HepG2 (cell line): ENCODE results near the gene MCAT. TPM values are rescaled to one million over a fixed set of nuclear protein-coding genes. Genes with fewer than 3 reads are reported as not detected.

Source experiments
- ATAC-seq: fragments of 200-7000 bp; cut with Tn5 transposase; 3 replicates; pipeline ENCODE4 v1.9.1; 2020; ENCODE audit warnings: mild to moderate bottlenecking, moderate library complexity
- BruUV-seq: library from RNA; stranded (reverse); fragments of 400-500 nt; replicated peaks from 2 replicates; lab custom pipeline; 2021; lab: Mats Ljungman, UMichigan
- CTCF ChIA-PET: fragments of 300-600 bp; formaldehyde crosslinking; extraction: SDS; loops from one replicate; lab custom pipeline; 2021; ENCODE audit warnings: low total read pairs, inconsistent platforms, low intra/inter-chr PET ratio; lab: Yijun Ruan, JAX
- POLR2A ChIA-PET: fragments of 350-600 bp; sonication (Branson Sonifier 250); formaldehyde crosslinking; loops from one replicate; lab custom pipeline; 2020; ENCODE audit warnings: antibody characterized with exemption, inconsistent platforms; lab: Yijun Ruan, JAX
- DNase-seq: peaks from one replicate; pipeline ENCODE4 v3.0.0-alpha.2; 2015; ENCODE audit warnings: low spot score
- FAIRE-seq: peaks from 3 replicates; lab custom pipeline; 2011; peaks lifted over from hg19 to GRCh38; lab: Jason Lieb, UNC
- H2AFZ ChIP-seq: one replicate; pipeline ENCODE4 v1.6.1; 2011; ENCODE audit warnings: low read length, inconsistent platforms
- H3K27ac ChIP-seq: fragments of 300-600 bp; 3 replicates; pipeline ENCODE4 v1.8.0; 2011; ENCODE audit warnings: mixed run types, mild to moderate bottlenecking, mixed read lengths, low read length, inconsistent platforms; ENCODE audit not compliant: insufficient read depth; ENCODE audit errors: extremely low read length
- H3K27me3 ChIP-seq, 2 experiments: fragments of 200-600 bp in 1 of 2; 2 replicates in 1 of 2; 3 replicates in 1 of 2; pipeline versions ENCODE4 v1.6.0 to v1.8.0; 2011; ENCODE audit warnings: low read length in 2 of 2, mild to moderate bottlenecking in 2 of 2, moderate library complexity in 2 of 2, inconsistent platforms in 1 of 2; ENCODE audit not compliant: insufficient read depth in 2 of 2, control insufficient read depth in 1 of 2
- H3K36me3 ChIP-seq, 2 experiments: fragments of 200-600 bp in 1 of 2; replicated peaks in 1 of 2; 2 replicates in 1 of 2; 3 replicates in 1 of 2; pipeline versions ENCODE4 v1.5.1 to v1.8.0; 2011; ENCODE audit warnings: low read length in 2 of 2, inconsistent platforms in 1 of 2; ENCODE audit not compliant: insufficient read depth in 2 of 2, control insufficient read depth in 1 of 2
- H3K4me1 ChIP-seq: 2 replicates; pipeline ENCODE4 v1.5.1; 2012; ENCODE audit warnings: low read length, inconsistent platforms; ENCODE audit not compliant: insufficient read depth
- H3K4me2 ChIP-seq: 2 replicates; pipeline ENCODE4 v1.6.0; 2011; ENCODE audit warnings: low read depth, low read length, inconsistent platforms
- H3K4me3 ChIP-seq, 3 experiments: fragments of 200-600 bp in 1 of 3; sonication (generic), shearing (Covaris generic) in 1 of 3; replicated peaks in 1 of 3; 2 replicates each; pipeline ENCODE4 v1.5.1; 2011 to 2016; ENCODE audit warnings: low read length in 3 of 3, inconsistent platforms in 2 of 3, low read depth in 2 of 3, mild to moderate bottlenecking in 2 of 3, control low read depth in 1 of 3, mixed read lengths in 1 of 3; ENCODE audit not compliant: insufficient read depth in 1 of 3
- H3K79me2 ChIP-seq: one replicate; pipeline ENCODE4 v1.6.1; 2011; ENCODE audit warnings: low read length, inconsistent platforms; ENCODE audit not compliant: insufficient read depth
- H3K9ac ChIP-seq: 2 replicates; pipeline ENCODE4 v1.6.0; 2011; ENCODE audit warnings: mild to moderate bottlenecking, low read depth, low read length, inconsistent platforms; ENCODE audit not compliant: insufficient read depth
- H3K9me3 ChIP-seq: 2 replicates; pipeline ENCODE4 v1.5.1; 2012; ENCODE audit warnings: mild to moderate bottlenecking, low read length
- H4K20me1 ChIP-seq: 2 replicates; pipeline ENCODE4 v1.6.0; 2011; ENCODE audit warnings: inconsistent platforms, mild to moderate bottlenecking, low read length, moderate library complexity; ENCODE audit not compliant: insufficient read depth
- CBX2 ChIP-seq, 2 experiments: fragments of 200-600 bp in 1 of 2; sonication (generic); formaldehyde crosslinking in 1 of 2; IDR thresholded peaks; 2 replicates each; pipeline versions ENCODE4 v1.7.0 to v1.8.1; 2018 to 2022; ENCODE audit warnings: low read depth in 2 of 2, low read length in 1 of 2, mild to moderate bottlenecking in 1 of 2, missing genetic modification reagents in 1 of 2
- MEF2D ChIP-seq: sonication (generic); formaldehyde crosslinking; IDR thresholded peaks from 2 replicates; pipeline ENCODE4 v1.5.1; 2020; ENCODE audit warnings: mild to moderate bottlenecking, missing genetic modification reagents
- ZNF292 ChIP-seq: sonication (generic); formaldehyde crosslinking; IDR thresholded peaks from 2 replicates; pipeline ENCODE4 v1.8.1; 2022; ENCODE audit warnings: mild to moderate bottlenecking, low read depth, missing genetic modification reagents, borderline replicate concordance
- ZNF44 ChIP-seq: sonication (generic); formaldehyde crosslinking; IDR thresholded peaks from 2 replicates; pipeline ENCODE4 v1.5.1; 2020; ENCODE audit warnings: mild to moderate bottlenecking, missing genetic modification reagents
- ZNF841 ChIP-seq: sonication (generic); formaldehyde crosslinking; IDR thresholded peaks from 2 replicates; pipeline ENCODE4 v1.8.1; 2023; ENCODE audit warnings: missing genetic modification reagents, borderline replicate concordance
- WGBS: methylation state at CpG from one replicate; pipeline ENCODE4 v1.1.6; 2017; ENCODE audit warnings: low lambda C conversion rate; 5-methylcytosine and 5-hydroxymethylcytosine counted together
- in situ Hi-C: cut with HindIII; loops from 2 replicates; pipeline ENCODE4 v1.10.0; 2017; ENCODE audit warnings: low pct_unique_long_range_greater_than_20kb; ENCODE audit not compliant: extremely low pct_ligation_motif_present
- intact Hi-C: fragments of 100-400 bp; cut with micrococcal nuclease; formaldehyde crosslinking; loops from one replicate; pipeline ENCODE4 v1.10.0; 2022; ENCODE audit not compliant: unreplicated experiment
- polyA plus RNA-seq, 8 experiments: library from polyadenylated mRNA; depleted of rRNA in 3 of 8; stranded (reverse) in 7 of 8; unstranded in 1 of 8; fragments of >200 nt; fragmentation: Illumina TruSeq in 4 of 8; extraction: Trizol in 4 of 8; gene quantifications; 2 replicates each; pipeline versions ENCODE4 v1.2.1 to v1.2.3, GENCODE V29; 2011 to 2016; ENCODE audit warnings: low read depth in 4 of 8, missing spikeins in 1 of 8, mixed read lengths in 1 of 8; ENCODE audit not compliant: insufficient read depth in 1 of 8
- total RNA-seq, 5 experiments: library from RNA; depleted of rRNA; stranded (reverse); fragments of >200 nt; fragmentation: Illumina TruSeq; extraction: Trizol; gene quantifications; 2 replicates each; pipeline ENCODE4 v1.2.3, GENCODE V29; 2016; ENCODE audit warnings: low read depth in 1 of 5
- TF ChIP-seq, protein P1 (sequence below): sonication (generic); formaldehyde crosslinking; IDR thresholded peaks from 2 replicates; pipeline ENCODE4 v1.5.1; 2020; ENCODE audit warnings: mild to moderate bottlenecking, missing genetic modification reagents, borderline replicate concordance
- TF ChIP-seq, protein P2 (sequence below): sonication (generic); formaldehyde crosslinking; conservative IDR thresholded peaks from 2 replicates; pipeline ENCODE4 v1.5.0; 2020; ENCODE audit warnings: missing genetic modification reagents
- TF ChIP-seq, protein P3 (sequence below): sonication (generic); IDR thresholded peaks from 2 replicates; pipeline ENCODE4 v1.6.1; 2016; ENCODE audit warnings: low read depth, borderline replicate concordance
- TF ChIP-seq, protein P4 (sequence below): sonication (generic); formaldehyde crosslinking; IDR thresholded peaks from 2 replicates; pipeline ENCODE4 v1.5.0; 2020; ENCODE audit warnings: missing genetic modification reagents

The MCAT gene
- total and polyA plus RNA-seq, 2 of the 13 experiments (the other 11 are each of a cell fraction or from before 2014, with no cell fraction given) = 9.3 to 16.7 TPM

DNA sequence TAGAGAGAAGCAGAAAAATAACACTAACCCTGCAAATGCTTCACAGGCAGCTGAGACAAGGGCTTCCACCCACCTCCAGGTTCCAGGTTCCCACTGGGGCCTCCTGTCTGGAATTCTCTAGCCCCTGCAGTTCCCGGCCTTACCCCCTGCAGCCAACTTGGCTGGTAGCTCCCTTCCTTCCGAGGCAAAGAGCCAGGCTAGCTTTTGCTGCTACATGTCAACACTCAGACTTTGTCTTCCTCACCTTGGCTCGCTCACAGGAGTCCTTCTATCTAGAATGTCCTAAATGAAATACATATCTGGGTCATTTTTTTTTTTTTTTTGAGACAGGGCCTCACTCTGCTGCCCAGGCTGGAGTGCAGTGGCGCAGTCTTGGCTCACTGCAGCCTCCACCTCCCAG lies 44.1 kb downstream of the MCAT start (continued):
- TF ChIP-seq, protein P1, sequence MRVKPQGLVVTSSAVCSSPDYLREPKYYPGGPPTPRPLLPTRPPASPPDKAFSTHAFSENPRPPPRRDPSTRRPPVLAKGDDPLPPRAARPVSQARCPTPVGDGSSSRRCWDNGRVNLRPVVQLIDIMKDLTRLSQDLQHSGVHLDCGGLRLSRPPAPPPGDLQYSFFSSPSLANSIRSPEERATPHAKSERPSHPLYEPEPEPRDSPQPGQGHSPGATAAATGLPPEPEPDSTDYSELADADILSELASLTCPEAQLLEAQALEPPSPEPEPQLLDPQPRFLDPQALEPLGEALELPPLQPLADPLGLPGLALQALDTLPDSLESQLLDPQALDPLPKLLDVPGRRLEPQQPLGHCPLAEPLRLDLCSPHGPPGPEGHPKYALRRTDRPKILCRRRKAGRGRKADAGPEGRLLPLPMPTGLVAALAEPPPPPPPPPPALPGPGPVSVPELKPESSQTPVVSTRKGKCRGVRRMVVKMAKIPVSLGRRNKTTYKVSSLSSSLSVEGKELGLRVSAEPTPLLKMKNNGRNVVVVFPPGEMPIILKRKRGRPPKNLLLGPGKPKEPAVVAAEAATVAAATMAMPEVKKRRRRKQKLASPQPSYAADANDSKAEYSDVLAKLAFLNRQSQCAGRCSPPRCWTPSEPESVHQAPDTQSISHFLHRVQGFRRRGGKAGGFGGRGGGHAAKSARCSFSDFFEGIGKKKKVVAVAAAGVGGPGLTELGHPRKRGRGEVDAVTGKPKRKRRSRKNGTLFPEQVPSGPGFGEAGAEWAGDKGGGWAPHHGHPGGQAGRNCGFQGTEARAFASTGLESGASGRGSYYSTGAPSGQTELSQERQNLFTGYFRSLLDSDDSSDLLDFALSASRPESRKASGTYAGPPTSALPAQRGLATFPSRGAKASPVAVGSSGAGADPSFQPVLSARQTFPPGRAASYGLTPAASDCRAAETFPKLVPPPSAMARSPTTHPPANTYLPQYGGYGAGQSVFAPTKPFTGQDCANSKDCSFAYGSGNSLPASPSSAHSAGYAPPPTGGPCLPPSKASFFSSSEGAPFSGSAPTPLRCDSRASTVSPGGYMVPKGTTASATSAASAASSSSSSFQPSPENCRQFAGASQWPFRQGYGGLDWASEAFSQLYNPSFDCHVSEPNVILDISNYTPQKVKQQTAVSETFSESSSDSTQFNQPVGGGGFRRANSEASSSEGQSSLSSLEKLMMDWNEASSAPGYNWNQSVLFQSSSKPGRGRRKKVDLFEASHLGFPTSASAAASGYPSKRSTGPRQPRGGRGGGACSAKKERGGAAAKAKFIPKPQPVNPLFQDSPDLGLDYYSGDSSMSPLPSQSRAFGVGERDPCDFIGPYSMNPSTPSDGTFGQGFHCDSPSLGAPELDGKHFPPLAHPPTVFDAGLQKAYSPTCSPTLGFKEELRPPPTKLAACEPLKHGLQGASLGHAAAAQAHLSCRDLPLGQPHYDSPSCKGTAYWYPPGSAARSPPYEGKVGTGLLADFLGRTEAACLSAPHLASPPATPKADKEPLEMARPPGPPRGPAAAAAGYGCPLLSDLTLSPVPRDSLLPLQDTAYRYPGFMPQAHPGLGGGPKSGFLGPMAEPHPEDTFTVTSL = no peak

DNA sequence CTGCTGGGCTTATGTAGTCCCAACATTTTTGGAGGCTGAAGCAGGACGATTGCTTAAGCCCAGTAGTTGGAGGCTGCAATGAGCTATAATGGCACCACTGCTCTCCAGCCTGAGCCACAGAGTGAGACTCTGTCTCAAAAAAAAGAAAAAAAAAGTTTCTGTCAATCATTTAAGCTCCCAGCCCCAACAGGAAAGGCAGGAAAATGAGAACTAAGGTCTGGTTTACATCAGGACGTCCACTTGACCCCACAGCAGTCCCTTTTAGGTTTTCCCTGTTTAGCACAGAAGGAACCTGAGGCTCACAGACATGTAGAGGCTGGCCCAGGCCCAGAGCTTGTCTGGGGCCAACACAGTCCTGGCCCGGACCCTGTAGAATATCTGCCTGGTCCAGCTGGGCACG lies 44.8 kb downstream of the MCAT start:
- intact Hi-C loops = no loop called here
- Histone ChIP-seq H3K9ac (no peak overlapping the region), H3K27me3 (no peaks in the 10 kb centered on the region), H3K9me3 (peaks cover 11% of the 10 kb centered on the region), H4K20me1 (no peaks in the 10 kb centered on the region), H3K4me3 (no peak overlapping the region), H3K27ac (no peak overlapping the region), H2AFZ (no peak overlapping the region), H3K79me2 (no peaks in the 10 kb centered on the region), H3K4me1 (peaks cover 53% of the 10 kb centered on the region), H3K36me3 (no peaks in the 10 kb centered on the region), H3K4me2 (no peak overlapping the region)
- DNase-seq = no peak
- no peak for FAIRE-seq
- ChIA-PET CTCF (no interaction called here), POLR2A (no interaction called here)
- BruUV-seq = no TSS peak
- ATAC-seq = no peak
- in situ Hi-C loops = no loop called here
- WGBS = 46% methylated on average over 4 of the region's 4 CpGs
- TF ChIP-seq, protein P2, sequence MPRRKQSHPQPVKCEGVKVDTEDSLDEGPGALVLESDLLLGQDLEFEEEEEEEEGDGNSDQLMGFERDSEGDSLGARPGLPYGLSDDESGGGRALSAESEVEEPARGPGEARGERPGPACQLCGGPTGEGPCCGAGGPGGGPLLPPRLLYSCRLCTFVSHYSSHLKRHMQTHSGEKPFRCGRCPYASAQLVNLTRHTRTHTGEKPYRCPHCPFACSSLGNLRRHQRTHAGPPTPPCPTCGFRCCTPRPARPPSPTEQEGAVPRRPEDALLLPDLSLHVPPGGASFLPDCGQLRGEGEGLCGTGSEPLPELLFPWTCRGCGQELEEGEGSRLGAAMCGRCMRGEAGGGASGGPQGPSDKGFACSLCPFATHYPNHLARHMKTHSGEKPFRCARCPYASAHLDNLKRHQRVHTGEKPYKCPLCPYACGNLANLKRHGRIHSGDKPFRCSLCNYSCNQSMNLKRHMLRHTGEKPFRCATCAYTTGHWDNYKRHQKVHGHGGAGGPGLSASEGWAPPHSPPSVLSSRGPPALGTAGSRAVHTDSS = no peak
- TF ChIP-seq, protein P3, sequence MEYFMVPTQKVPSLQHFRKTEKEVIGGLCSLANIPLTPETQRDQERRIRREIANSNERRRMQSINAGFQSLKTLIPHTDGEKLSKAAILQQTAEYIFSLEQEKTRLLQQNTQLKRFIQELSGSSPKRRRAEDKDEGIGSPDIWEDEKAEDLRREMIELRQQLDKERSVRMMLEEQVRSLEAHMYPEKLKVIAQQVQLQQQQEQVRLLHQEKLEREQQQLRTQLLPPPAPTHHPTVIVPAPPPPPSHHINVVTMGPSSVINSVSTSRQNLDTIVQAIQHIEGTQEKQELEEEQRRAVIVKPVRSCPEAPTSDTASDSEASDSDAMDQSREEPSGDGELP = no peak
- TF ChIP-seq, protein P4, sequence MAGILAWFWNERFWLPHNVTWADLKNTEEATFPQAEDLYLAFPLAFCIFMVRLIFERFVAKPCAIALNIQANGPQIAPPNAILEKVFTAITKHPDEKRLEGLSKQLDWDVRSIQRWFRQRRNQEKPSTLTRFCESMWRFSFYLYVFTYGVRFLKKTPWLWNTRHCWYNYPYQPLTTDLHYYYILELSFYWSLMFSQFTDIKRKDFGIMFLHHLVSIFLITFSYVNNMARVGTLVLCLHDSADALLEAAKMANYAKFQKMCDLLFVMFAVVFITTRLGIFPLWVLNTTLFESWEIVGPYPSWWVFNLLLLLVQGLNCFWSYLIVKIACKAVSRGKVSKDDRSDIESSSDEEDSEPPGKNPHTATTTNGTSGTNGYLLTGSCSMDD (CRISPR knock-in tag) = no peak
- TF ChIP-seq ZNF841 (CRISPR knock-in tag) (no peak), ZNF44 (CRISPR knock-in tag) (no peak), ZNF292 (CRISPR knock-in tag) (no peak), MEF2D (no peak), CBX2 (IDR thresholded peaks at IDR 0.05; ENCODE audit: low read depth, low read length) (no peak), CBX2 (CRISPR knock-in tag; IDR thresholded peaks at IDR 0.05; ENCODE audit: low read depth) (no peak)
